Hepatic stellate cell (primary cell): Measurements from ENCODE around the gene KCND3.

Source experiments
- DNase-seq: peaks from one replicate; pipeline ENCODE4 v3.0.0; 2011; ENCODE audit warnings: low spot score

The KCND3 gene

DNA sequence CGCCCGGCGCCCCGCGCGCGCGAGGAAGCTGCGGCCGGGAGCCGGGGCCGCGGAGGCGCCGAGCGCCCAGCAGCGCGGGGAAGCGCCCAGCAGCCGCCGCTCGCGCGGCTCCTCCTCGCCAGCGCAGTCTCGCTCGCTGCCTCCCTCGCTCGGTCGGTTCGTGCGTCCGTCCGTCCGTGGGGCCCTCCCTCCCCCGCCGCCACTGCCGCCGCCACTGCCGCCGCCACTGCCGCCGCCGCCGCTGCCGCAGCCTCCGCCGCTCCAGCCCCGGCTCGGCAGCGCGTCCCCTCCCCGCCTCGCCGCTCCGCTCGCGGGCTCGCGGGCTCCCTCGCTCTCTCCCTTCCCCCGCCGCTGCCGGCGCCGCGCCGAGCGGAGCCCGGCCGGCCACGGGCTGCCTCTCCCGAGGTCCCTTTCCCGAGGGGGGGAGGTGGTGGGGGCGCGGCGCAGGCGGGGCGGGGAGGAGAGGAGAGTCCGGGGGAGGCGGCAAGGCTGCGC, at the start of gene KCND3:
Gene KCND3, minus strand, starts transcription at position 138 of the 495 bp plus-strand sequence.
- peak; percentile 41 for DNase-seq

DNA sequence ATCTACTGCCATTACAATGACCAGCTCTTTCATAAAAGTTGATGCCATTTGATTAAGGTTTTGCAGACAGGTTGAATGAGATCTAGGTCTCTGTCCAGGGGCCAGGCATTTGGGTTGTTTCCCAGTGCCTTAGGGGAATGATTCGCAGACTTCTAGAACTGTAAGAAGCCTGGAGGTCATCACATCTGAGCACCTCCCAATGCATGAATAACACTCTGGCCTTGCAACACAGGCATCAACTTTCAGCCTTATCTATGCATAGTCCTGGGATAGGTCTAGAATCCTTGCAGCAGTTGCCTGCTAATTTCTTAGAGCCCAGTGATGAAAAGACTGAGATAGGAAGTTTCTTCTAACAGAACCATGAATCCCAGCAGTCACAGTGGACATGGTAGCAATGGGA, 44.8 kb upstream of the KCND3 start:
- no peak for DNase-seq

DNA sequence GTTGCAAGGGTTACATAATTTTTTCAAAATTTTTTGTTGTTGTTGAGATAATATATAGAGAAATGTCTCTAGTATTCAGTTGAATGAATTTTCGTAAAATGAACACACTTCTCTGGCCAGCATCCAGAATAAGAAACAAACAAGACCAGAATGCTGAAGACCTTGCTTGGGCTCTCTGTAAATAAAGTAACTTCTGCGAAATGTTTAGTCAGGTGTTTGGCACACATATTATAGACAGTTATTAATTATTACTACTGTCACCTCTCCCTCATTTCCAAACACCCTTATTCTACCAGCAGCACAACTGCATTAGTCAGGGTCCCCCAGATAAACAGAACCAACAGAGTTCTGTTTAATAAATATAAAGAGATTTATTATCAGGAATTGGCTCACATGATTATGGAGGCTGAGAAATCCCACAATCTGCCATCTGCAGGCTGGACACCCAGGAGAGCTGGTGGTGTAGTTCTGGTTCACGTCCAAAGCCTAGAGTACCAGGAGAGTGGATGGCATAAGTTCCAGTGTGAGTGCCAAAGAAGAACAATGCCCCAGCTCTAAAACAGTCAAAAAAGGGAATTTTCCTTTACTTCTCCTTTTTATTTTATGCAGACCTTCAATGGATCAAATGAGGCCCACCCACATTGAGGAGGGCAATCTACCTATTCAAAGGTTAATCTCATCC, 44.1 kb upstream of the KCND3 start:
- DNase-seq = no peak

DNA sequence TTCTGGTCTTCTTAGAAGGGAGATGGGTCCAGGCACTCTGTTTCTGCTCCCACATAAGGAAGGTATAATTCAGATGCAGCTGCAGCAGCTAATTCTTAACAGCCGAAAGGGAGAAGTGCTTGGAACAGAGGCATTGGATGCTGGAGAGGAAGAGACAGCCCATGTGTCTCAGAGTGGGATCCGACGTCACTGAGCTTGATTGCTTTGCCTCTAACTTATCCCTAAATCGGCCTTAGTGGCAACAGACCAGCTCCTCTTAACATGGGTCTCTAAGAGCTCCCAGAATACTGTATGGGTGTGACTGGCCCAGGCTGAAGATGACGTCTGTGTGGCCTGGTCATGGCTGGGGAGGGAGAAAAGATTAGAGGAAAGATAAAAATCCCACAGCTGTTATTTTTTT, 40.7 kb upstream of the KCND3 start:
- DNase-seq = no peak

DNA sequence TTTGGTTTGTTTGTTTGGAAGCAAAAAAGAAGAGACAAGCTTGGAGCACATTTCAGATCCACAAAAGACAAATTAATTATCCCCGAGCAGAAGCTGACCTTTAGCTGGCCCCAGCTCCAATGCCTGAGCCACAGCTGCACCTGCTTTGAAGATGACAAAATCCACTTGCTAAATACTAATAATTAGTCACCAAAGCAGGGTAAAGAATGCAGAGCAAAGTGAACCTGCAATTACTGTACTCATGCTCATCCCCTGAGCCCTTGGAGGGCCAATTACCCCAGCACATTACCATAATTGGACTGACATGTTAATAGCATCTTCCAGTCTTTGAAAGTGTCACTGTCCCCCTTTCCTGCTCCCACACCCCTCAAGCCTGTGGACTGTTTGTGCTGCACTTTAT, 38.2 kb upstream of the KCND3 start:
- no peak for DNase-seq

DNA sequence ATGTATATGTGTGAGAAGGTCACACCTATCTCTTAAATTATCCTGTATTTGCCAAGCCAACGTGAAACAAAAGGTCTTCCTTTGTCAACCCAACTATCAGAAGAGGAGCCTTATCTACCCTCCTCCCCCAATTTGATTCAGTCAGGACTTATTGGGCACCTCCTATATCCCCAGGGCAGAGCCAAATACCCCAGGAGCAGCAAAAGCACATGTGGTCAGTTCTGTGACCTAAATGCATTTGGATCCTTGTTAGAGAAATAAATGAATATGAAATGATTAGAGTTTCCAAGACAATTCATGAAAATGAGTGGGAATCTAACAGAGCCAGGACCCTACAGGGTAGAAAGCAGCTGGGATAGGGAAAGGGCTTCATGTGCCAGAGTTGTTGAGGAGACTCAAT, 37.0 kb upstream of the KCND3 start:
- DNase-seq = no peak

DNA sequence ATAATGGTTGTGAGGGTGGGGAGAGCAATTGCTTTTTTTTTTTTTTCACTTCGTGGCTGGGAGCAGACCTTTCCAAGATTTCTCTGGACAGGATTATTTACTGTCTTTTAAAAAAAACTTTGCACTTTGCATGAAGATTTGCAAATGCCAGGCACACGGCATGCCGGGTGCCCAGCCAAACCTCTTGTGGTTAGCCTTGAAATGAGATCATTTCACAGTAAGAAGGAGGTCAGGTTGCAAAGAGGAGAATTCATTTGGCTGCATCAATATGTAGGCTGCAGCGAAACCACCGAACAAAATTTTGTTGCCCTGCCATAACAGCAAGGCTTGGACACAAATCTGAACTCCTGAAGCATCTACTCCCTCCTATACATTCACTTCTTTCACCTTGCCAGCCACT, 36.5 kb upstream of the KCND3 start:
- DNase-seq = no peak

DNA sequence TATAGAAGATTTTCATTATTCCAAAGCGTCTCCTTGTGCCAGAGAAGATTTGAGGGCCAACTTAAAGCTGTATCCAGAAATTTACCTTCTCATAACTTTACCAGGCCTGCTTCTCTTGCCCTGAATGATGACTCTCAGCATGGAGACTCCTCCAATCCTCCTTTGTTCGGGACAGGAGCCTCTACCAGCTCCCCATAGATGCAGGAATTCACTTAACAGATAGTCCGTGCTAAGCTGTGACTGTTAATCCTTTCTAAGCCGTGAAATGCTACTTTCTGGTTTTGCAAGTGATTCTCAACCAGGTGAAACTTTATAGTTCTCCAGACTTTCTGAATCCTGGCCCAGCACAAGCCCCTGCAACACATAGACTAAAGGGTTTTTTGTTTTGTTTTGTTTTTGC, 31.8 kb upstream of the KCND3 start:
- no peak for DNase-seq

DNA sequence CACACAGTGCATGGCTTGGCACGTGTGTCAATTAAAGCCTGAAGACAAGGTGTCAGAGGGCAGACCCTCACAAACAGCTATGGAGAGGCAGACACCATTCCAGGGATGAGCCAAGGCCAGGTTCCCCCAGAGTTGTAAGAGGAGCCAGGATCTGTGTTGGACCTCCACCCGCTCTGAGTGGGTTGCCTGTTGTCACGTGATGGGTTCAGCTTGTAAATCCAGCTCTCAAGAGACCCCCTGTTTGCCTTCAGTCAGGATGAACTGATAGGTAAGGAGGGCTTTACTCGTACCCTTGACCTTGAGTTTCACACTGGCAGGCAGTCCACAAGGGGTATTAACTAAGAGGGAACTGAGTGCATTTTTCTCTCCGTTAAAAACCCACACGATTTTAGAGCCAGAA, 27.7 kb upstream of the KCND3 start:
- no peak for DNase-seq

DNA sequence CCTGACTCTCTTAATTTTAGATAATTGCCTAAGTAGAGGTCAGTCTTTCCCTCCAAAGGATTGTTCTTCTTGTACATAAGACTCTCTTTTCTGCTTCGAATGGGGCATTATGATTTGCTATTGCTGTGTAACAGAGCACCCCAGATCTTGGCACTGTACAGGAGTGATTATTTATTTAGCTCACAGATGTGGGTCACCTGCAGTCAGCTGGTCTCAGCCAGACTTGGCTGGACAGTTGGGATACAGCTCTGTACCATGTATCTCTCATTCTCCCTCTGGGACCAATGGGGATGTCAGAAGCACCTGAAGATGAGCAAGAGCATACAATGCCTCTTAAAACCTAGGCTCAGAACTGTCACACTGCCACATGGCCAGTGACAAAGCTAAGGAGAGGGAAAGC, 23.4 kb upstream of the KCND3 start:
- no peak for DNase-seq

DNA sequence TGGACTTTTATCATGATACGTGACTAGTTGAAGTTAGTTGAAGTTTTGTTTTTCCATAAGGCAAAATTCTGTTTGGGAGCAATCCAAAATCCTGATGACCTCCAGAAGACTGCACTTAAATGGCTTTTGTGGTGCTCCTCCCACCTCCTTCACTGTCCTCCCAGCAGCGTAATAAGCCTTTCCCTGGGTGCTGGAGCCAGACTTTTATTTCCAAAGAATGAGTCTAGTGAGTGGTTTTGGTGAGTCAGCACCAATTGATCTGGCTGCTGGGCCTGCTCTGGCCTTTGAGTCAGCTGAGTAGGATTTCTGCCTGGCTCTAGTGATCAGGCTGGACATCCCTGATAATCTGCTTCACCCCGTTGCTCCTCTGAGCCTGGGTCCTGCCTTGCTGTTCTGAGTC, 21.7 kb upstream of the KCND3 start:
- DNase-seq = no peak

DNA sequence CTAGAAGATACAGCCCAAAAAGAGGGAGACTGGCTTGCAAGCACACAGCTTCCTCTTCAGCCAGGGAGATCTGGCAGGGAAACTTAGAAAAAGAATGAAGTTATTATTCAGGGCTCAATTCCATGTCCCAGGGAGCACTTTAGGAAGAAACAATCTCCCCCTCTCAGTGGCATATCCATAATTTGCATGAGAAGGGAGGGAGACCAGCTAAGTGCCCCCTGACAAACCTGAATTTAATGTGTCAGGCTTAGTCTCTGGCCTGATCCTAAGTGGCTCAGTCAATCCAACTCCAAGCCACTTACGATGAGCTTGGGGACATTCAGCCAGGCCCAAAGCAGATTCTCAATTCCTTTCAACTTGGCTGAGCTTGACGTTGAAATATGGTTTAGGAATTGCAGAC, 17.7 kb upstream of the KCND3 start:
- DNase-seq = no peak

DNA sequence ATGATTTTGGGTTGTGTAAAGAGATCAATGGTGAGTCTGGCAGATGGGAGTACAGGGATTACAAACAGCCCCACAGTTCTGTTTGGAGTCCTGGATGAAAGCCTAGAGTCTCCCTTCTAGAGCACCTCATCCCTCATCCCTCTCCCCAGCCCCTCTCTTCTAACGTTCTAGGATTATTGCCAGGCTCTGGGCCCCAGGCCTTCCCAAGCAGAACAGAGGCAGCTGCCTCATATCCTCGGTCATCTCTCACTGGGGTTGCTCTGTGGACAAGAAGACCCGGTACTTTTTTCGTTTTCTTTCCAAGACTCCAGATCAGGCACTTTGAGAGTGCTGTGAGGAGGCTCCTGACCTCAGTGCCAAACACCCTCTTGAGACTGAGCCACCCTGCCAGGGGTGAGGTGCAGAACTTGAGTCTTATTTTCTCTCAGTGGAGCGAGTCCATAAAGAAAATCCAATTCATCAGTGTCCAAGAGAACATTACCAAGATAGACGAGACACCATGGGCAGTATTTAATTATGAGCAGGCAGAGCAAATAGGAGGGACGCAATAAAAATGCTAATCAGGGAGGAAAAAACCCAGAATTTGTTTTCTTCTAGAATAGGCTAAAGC, 17.1 kb upstream of the KCND3 start:
- no peak for DNase-seq

DNA sequence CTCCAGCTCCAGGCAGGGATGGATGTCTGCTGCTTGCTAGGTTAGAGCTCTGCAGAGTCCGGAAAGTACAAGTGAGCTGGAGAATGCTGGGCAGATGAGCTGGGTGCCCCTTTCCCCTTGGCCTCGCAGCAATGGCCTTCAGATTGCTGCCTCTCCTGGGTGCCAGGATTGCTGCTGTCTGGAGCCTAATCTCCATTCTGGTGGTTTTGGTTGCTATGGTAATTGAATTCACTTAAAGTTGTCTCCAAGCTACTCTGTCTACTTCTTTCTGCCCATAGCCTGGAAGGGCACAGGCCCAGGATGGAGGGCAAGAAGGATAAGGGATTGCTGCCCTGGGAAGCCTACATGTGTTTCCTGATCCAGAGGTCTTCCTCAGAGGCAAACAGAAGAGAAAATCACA, 14.6 kb upstream of the KCND3 start:
- DNase-seq = no peak

DNA sequence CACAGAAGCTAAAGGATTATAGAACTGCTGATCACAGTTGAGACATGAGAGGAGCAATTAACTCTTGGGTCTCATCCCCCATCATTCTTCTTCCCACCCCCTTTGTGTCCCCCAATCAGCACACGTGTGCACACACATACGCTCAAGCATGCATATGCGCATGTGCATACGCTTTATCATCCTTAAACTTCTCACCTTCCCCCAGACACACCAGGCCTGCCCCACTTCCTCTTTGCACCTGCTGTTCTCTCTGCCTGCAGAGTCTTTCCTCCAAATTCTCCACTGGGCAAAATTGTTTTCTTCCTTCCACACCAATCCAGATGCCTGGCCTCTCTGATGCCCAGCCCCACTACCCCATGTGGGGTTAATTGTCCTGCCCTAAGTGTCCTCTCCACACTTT, 13.0 kb upstream of the KCND3 start:
- no peak for DNase-seq

DNA sequence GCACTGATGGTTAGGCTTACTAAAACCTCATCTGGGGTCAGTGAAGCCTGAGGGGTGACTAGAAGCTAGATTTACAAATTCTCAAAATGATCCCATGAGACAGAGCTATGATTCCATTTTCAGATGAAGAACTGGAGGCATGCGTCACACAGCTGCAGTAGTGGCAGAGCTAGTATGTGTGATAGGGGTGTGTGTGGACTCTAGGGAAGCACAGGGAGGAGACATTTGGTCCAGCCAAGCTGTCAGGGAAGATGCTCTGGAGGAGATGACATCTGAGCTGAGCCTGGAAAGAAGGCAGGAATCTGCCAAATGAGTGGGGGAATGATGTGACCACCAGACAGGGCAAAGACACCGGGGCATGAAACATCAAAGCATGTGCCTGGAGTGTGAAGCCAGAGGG, 12.0 kb upstream of the KCND3 start:
- no peak for DNase-seq

DNA sequence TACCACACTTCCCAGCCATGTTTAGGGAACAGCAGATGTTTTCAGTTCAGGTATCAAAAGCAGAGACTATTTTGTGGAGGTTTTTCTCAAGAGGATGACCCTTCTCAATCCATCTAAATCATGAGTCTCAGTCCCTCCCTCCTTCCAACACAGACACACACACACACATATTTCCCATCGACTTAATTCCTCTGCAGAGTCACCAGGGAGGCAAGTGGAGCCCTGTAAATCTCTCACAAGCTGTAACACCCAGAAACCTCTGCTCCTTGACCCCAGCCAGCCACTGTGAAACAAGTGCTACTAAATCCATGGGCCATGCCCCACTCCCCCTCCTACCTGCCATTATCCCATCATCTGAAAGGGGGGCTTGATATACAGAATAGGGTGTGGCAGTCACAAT, 10.6 kb upstream of the KCND3 start:
- no peak for DNase-seq

DNA sequence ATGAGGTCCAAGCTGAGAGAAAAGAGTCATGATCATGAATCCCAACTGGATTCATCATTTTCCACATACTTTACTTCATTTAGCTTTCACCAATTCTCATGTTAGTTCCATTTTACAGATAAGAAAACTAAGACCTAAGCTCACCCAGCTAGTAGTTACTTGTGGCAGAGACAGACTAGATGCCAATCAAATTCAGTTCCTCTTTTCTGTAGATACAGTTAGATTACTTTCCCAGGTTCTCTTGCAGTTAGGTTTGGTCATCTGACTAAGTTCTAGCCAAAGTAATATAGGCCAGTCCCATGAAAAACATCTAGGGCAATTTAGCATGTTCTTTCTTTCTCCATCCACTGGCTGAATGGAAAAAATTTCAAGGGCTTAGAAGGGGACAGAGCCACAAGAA, 8.9 kb upstream of the KCND3 start:
- no peak for DNase-seq

DNA sequence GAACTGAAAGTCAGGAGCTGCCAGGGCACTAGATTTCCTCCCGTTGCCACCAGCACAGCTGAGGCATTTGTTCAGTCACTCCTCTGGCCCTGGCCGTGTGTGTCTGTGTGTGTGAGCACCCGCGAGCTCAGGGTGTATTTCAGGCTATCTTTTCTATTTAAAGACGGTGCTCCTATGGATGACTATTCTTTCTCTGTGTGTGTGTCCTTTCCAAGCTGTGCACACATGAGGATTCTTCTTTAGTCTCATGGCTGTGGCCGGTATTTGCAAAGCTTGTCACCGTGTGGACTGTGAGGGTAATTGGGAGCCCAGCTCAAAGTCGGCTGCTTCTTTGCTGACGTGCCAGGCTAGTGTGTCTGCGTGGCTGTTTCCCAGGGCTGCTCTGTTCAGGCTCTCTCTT, 3.0 kb upstream of the KCND3 start:
- DNase-seq = no peak

DNA sequence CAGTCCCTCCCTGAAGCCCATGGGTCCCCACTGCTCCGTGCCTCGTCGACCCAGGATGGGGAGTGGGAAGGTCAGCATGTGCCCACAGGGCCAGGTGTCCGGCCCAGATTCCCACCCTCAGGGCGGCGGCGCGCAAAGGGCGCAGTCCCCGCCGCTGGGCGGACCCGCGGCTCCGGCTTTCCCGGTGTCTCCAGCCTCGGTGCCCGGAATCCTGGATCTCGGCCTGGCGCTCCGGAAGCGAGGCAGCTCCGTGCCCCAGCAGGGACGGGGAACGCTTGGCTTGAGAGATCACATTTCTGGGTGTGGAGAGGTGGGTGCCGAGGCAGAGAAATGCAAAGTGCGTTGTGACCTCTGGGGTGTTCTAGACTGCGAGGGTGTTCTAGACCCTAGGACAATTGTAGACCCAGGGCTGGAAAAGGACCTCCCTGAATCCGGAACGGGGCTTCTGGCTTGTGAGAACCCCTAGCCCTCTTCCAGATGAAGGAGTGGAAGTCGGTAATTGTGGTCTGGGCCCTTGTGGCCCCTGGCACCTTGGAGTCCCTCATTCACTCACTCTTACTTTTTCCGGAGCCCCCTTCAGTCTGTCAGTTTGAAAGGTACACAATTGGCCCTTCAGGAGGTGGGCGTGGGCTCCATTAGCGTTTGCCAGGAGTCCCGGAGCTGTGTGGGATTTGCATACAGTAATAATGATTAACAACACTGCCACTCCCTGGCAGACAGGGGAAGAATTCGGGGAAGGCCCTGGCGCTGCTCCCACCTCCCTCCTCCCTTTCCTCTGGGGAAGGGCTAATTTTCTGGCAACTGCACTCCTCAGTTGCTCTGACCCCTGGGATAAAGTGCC, 1.6 kb upstream of the KCND3 start:
- DNase-seq = peak; percentile 51

DNA sequence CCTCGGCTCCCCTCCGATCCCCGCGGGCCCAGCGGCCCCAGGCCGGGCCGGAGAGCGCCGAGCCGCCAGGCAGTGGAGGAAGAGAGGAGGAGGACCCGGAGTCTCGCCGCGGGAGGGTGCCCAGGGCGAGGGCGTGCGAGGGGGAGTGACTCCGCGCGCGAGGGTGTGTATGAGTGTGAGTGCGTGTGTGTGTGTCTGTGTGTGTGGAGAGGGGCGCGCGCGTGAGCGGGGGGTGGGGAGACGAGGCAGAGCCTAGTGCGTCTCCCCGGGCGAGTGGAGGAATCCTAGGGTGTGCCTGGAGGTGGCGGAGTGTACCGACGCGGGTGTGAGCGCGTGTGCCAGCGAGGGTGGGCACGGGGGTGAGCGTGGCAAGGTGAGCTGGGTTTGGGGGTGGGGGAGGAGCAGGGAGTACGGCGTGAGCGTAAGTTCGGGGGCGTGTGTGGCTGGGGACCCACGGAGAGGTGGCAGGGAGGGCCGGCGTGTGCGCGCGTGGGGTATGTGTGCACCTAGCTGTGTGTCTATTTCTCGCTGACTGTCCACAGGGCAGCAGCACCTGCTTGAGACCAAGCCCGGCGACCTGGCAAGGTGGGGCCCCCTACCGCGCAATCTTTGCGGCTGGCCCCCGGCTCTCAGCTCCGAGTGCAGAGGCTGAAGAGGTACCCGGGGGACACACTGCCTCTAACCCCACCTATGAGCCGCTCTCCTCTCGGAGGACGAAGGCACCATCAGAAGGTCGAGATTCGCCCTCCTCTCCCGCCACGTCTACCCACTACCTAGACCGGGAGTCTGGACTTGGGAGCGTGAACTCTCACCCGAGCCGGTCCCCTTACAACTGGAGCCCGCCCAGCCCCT, 784 bp upstream of the KCND3 start:
- DNase-seq = peak; percentile 26

DNA sequence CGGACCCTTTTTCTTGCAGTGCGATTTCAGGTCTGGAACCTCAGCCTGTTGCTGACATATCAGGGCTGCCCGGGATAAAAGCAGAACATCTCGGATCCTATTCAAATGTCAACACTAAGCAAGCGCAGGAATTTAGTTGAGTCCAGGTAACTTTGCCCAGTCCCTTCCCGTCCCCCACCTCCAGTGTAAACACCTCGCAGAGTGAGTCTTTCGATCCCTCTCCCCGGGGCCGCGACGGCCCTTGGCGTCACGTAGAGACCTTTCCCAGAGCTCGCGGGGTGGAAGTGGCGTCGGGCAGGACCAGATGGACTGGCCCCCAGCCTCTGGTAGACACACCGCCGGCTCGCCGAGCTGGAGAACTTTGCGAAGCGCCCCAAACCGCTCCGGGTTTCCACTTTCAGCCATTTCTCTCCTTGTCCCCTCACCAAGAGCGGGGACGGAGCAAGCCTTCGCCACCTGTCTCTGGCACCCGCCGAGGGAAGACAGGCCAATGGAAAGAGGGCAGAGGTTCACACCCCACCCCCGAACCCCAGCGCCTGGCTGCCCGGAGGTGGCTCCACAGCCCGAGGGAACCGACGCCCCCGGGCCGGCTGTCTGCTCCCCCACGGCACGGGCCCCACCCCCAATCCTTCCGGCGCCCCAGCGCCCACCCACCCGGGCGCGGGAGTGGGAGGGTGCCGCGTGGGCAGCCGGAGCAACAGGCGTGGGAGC, 570 bp downstream of the KCND3 start:
- no peak for DNase-seq
